Astrocyte of the hippocampus (primary cell): ENCODE measurements around the gene PTCD3.

Experiments
- DNase-seq: peaks from one replicate; pipeline ENCODE4 v3.0.0; 2011; ENCODE audit warnings: low read depth, low spot score

The PTCD3 gene

GRCh38 chr2:86081724-86082123, 24.3 kb upstream of the PTCD3 start:
- no peak for DNase-seq

- DNase-seq = no peak
Observed at GRCh38 chr2:86082756-86083155, 23.3 kb upstream of the PTCD3 start.

GRCh38 chr2:86087936-86088850, 17.8 kb upstream of the PTCD3 start:
- no peak for DNase-seq

GRCh38 chr2:86094229-86094628, 11.8 kb upstream of the PTCD3 start:
- DNase-seq = no peak

GRCh38 chr2:86097114-86097896, 8.7 kb upstream of the PTCD3 start:
- DNase-seq = no peak

GRCh38 chr2:86097913-86098312, 8.1 kb upstream of the PTCD3 start:
- no peak for DNase-seq

GRCh38 chr2:86102157-86102556, 3.9 kb upstream of the PTCD3 start:
- no peak for DNase-seq

GRCh38 chr2:86105252-86105968, 625 bp upstream of the PTCD3 start, which contains the start of gene POLR1A:
Gene POLR1A (minus strand): TSS chr2:86105886. CDS start chr2:86105776, 110 bp downstream.
- DNase-seq = peak; percentile 97

GRCh38 chr2:86107031-86107430, 996 bp downstream of the PTCD3 start:
- DNase-seq = no peak

GRCh38 chr2:86118130-86118529, 12.1 kb downstream of the PTCD3 start:
- no peak for DNase-seq

- DNase-seq = no peak
Observed at GRCh38 chr2:86123328-86123925, 17.4 kb downstream of the PTCD3 start.

GRCh38 chr2:86124683-86125082, 18.6 kb downstream of the PTCD3 start:
- DNase-seq = no peak

- DNase-seq = no peak
Observed at GRCh38 chr2:86134709-86135108, 28.7 kb downstream of the PTCD3 start.

GRCh38 chr2:86135653-86136052, 29.6 kb downstream of the PTCD3 start:
- DNase-seq = peak; percentile 23

- DNase-seq = no peak
Observed at GRCh38 chr2:86136141-86136540, 30.1 kb downstream of the PTCD3 start.

GRCh38 chr2:86138736-86139625, 32.9 kb downstream of the PTCD3 start:
- DNase-seq = no peak

- DNase-seq = no peak
Observed at GRCh38 chr2:86139981-86140380, 33.9 kb downstream of the PTCD3 start.

GRCh38 chr2:86140969-86141392, 34.9 kb downstream of the PTCD3 start:
- DNase-seq = no peak

GRCh38 chr2:86142436-86143257, 36.6 kb downstream of the PTCD3 start:
- DNase-seq = no peak

GRCh38 chr2:86143307-86143706, 37.3 kb downstream of the PTCD3 start:
- no peak for DNase-seq
